HFF-Myc (cell line): ENCODE data around the gene KIAA1671.
"Not testable (repeated sequence)": the region's sequence is repeated elsewhere in the genome, so short reads cannot be mapped to it uniquely, and the experiment has no call there.

Experiments
- DNase-seq: peaks from one replicate; pipeline ENCODE4 v3.0.0-alpha.2; 2011; ENCODE audit warnings: low read depth; ENCODE audit errors: extremely low read depth
- H3K4me3 ChIP-seq: replicated peaks from 2 replicates; pipeline ENCODE4 v1.5.1; 2011; ENCODE audit warnings: low read depth, mild to moderate bottlenecking, control low read depth, low read length
- CTCF ChIP-seq: IDR thresholded peaks from 2 replicates; pipeline ENCODE4 v1.5.1; 2012; ENCODE audit warnings: mild to moderate bottlenecking, low read depth, low read length, control low read depth; ENCODE audit errors: missing control alignments

KIAA1671 gene

DNA sequence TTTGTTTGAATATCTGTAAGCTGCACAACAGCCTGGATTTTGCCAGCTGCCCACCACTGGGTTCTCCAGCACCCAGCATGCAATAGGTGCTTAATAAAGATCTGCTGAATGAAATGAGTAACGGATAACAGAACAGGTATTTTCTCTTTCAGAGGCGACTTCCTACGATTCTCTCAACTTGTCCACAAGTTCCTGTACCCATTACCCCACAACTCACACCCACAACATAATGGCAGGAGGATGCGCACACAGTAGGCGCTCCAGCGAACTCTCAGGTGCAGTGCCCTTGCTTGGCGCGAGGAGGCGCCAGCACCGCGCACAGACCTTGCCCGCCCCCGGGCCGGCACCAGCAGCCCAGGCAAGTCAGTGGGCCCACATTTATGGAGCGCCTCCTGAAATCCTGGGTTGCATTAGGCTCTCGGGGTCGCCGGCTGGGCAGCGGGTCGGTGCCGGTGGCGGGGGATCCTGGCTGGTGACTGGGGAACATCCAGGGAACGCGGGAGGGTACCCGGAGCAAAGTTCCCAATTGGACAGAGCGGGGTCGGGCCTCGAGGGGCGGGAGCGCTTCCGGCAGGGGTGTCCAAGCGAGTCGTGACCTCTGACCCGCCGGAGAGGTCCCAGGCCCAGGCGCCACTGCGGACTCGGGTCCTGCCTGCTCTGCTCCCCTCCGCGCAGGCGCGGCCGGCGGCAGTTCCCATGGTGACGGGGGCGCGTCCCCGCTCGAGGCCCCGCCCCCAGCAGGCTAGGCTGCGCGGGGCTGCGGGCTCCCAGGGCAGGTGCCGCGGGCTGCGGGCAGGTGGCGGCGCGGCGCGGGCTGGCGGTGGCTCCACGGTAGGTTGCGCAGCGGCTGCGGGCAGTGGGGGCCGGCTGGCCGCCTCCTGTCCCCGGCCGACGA lies at the start of gene KIAA1671:
KIAA1671 (plus strand) TSS at position 775 of the 895 bp plus-strand sequence. CDS start 75,284 bp downstream, outside the sequence.
- no peak for DNase-seq
- H3K4me3 ChIP-seq = peak within 1 kb of the TSS; percentile 42
- TF ChIP-seq CTCF = peak; percentile 88

DNA sequence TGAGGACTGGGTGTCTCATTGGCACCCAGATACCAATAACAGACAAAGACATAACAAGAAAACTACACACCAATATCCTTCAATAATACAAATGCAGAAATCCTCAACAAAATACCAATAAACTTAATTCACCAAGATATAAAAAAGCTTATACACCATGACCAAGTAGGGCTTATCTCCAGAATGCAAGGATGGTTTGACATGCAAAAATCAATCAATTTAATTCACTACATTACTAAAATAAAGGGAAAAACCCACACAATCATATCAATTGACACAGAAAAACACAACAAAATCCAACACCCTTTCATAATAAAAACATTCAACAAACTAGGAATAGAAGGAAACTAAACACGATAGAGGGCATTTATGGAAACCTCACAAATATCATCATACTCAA lies 46.6 kb upstream of the KIAA1671 start:
- DNase-seq = no peak
- H3K4me3 ChIP-seq = no peak overlapping the region
- no peak for TF ChIP-seq CTCF

DNA sequence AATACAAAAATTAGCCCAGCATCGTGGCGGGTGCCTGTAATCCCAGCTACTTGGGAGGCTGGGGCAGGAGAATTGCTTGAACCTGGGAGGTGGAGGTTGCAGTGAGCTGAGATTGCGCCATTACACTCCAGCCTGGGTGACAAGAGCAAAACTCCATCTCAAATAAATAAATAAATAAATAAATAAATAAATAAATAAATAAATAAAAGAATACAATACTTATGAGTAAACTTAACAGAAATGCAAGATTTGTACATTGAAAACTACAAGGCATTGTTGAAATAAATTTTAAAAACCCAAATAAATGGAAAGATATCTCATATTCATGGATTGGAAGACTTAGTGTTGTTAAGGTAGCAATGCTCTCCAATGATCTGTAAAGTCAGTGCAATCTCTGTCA lies 45.4 kb upstream of the KIAA1671 start:
- DNase-seq, H3K4me3 ChIP-seq: not testable (repeated sequence)

- TF ChIP-seq CTCF = no peak
- no peak overlapping the region for H3K4me3 ChIP-seq
- no peak for DNase-seq
These were observed 32.5 kb upstream of the KIAA1671 start for GRCh38 chr22:24920029-24920428.

DNA sequence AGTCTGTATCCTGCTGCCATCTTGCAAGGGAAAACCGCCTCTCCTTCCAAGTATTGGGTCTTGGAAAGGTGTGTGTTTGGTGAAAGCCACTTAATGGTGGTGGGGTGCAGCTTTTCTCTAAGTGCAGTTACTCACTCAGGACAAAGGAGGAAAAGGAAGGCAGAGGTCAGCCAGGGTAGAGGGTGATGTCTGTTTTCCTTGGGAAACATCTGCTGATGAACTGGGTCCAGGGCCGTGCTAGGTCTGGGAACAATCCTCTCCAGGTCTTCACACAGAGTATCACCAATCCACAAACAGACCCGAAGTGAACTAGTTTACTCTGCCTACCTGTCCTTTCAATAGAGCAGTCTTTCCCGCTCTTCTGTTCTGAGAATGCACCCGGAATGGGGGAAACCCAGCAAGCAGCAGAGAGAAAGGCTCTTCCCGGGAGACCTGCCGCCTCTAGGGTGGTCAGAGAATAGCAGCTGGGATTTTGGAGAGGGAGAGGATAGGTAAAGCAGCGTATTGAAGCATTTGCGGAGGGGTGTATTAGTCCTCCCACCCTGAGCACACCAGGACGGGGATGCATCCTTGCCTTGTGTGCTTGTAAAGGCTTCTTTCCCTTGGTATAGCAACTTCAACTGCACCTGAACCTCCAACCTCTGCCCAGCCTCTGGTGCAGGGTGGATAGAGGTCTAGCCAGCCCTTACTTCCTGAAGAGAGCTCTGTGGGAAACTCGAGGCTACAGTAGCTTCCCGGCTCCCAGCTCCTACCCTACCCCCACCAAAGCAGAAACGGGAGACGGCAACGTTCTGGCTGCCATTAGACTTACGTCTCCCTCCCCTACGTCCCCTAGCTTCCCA lies 26.7 kb upstream of the KIAA1671 start:
- no peak overlapping the region for H3K4me3 ChIP-seq
- DNase-seq = no peak
- TF ChIP-seq CTCF = no peak

DNA sequence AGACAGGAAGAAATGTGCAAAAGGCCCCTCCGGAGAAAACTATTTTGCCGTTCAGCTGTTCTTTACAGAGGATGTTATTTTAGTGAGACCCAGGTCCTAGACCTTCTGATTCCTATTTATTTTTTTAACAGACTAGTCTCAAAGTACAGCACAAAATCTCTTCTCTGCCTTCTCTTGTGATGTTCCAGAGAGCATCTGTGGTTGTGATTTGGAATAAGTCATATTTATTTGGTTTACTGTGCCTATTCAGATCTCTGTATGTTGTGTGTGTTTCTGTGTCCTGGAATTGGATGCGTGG lies 26.1 kb upstream of the KIAA1671 start:
- no peak overlapping the region for H3K4me3 ChIP-seq
- TF ChIP-seq CTCF = no peak
- no peak for DNase-seq
